GM10266 (cell line): Measurements from ENCODE around the gene SPEF2.

Experiments used
- DNase-seq: peaks from one replicate; pipeline ENCODE4 v3.0.0; 2012; ENCODE audit errors: extremely low spot score
- CTCF ChIP-seq: IDR thresholded peaks from 2 replicates; pipeline ENCODE4 v1.5.1; 2012; ENCODE audit warnings: mild to moderate bottlenecking, low read depth; ENCODE audit not compliant: control insufficient read depth, insufficient read depth; ENCODE audit errors: missing control alignments

SPEF2 gene

GRCh38 chr5:35803191-35803651 lies 185.6 kb downstream of the SPEF2 start:
- no peak for DNase-seq
- no peak for TF ChIP-seq CTCF

- TF ChIP-seq CTCF: no peak
- no peak for DNase-seq
Measured at GRCh38 chr5:35804201-35804653, 186.6 kb downstream of the SPEF2 start.

GRCh38 chr5:35804841-35805240 lies 187.2 kb downstream of the SPEF2 start:
- no peak for DNase-seq
- TF ChIP-seq CTCF: no peak

GRCh38 chr5:35810601-35811000 lies 192.9 kb downstream of the SPEF2 start:
- DNase-seq: no peak
- no peak for TF ChIP-seq CTCF

GRCh38 chr5:35811108-35811741 lies 193.6 kb downstream of the SPEF2 start:
- TF ChIP-seq CTCF: no peak
- no peak for DNase-seq

GRCh38 chr5:35813521-35813920 lies 195.9 kb downstream of the SPEF2 start:
- no peak for DNase-seq
- TF ChIP-seq CTCF: no peak

- TF ChIP-seq CTCF: peak; percentile 53
- no peak for DNase-seq
Measured at GRCh38 chr5:35815089-35815936, 197.7 kb downstream of the SPEF2 start.
